HEK293 (cell line): ENCODE data around the gene SIM2.
A peak's percentile ranks its signal among the peaks of the same experiment; 100 is the strongest.

ENCODE experiments used
- CTCF ChIA-PET: fragments of 350-600 bp; formaldehyde crosslinking; extraction: SDS; loops from one replicate; lab custom pipeline; 2021; ENCODE audit warnings: antibody characterized with exemption; lab: Yijun Ruan, JAX
- POLR2A ChIA-PET: fragments of 300-600 bp; formaldehyde crosslinking; extraction: SDS; loops from one replicate; lab custom pipeline; 2020; ENCODE audit warnings: antibody characterized with exemption, inconsistent platforms; lab: Yijun Ruan, JAX
- H3K27ac ChIP-seq: fragments of 200-500 bp; sonication (Bioruptor generic); 2 replicates; pipeline ENCODE4 v1.5.1; 2014; ENCODE audit warnings: low read depth, low read length, control low read depth, inconsistent platforms; ENCODE audit errors: extremely low read depth
- H3K36me3 ChIP-seq, 2 experiments: fragments of 200-500 bp in 1 of 2; sonication (Bioruptor generic) in 1 of 2; 1 replicate in 1 of 2; 2 replicates in 1 of 2; pipeline ENCODE4 v1.5.1; 2014 to 2017; ENCODE audit warnings: inconsistent platforms in 2 of 2, low read length in 2 of 2; ENCODE audit not compliant: control insufficient read depth in 2 of 2, insufficient read depth in 1 of 2
- H3K4me1 ChIP-seq: fragments of 200-500 bp; sonication (Bioruptor generic); 2 replicates; pipeline ENCODE4 v1.5.1; 2014; ENCODE audit warnings: mild to moderate bottlenecking, low read length, inconsistent platforms; ENCODE audit not compliant: control insufficient read depth, insufficient read depth
- H3K4me3 ChIP-seq: 2 replicates; pipeline ENCODE4 v1.5.1; 2011; ENCODE audit warnings: low read depth, mild to moderate bottlenecking, control low read depth, low read length, moderate library complexity
- H3K9me3 ChIP-seq: fragments of 200-500 bp; sonication (Bioruptor generic); 2 replicates; pipeline ENCODE4 v1.5.1; 2014; ENCODE audit warnings: low read depth, low read length, inconsistent platforms; ENCODE audit not compliant: control insufficient read depth, insufficient read depth
- ATF2 ChIP-seq: fragments of 450-650 bp; formaldehyde crosslinking; IDR thresholded peaks from 2 replicates; pipeline ENCODE4 v1.5.1; 2016; ENCODE audit warnings: missing biosample characterization, missing genetic modification characterization, low read depth
- IKZF3 ChIP-seq: fragments of 450-650 bp; IDR thresholded peaks from 2 replicates; pipeline ENCODE4 v1.5.0; 2018; ENCODE audit warnings: missing biosample characterization, mild to moderate bottlenecking, missing genetic modification characterization, moderate library complexity
- SETDB1 ChIP-seq: IDR thresholded peaks from one replicate; pipeline ENCODE4 v1.6.1; 2017; ENCODE audit warnings: mild to moderate bottlenecking, low read length, moderate library complexity, mixed read lengths; ENCODE audit not compliant: insufficient read length
- SP2 ChIP-seq: fragments of 450-650 bp; formaldehyde crosslinking; IDR thresholded peaks from 2 replicates; pipeline ENCODE4 v1.5.1; 2016; ENCODE audit warnings: missing biosample characterization, missing genetic modification characterization
- YY2 ChIP-seq: fragments of 450-650 bp; formaldehyde crosslinking; IDR thresholded peaks from 2 replicates; pipeline ENCODE4 v1.5.1; 2016; ENCODE audit warnings: missing biosample characterization, missing genetic modification characterization
- ZFP69B ChIP-seq: fragments of 450-650 bp; formaldehyde crosslinking; IDR thresholded peaks from 2 replicates; pipeline ENCODE4 v1.5.1; 2016; ENCODE audit warnings: missing biosample characterization, missing genetic modification characterization
- ZNF114 ChIP-seq: fragments of 450-650 bp; formaldehyde crosslinking; IDR thresholded peaks from 2 replicates; pipeline ENCODE4 v1.5.0; 2017; ENCODE audit warnings: missing biosample characterization, missing genetic modification characterization
- ZNF202 ChIP-seq: fragments of 450-650 bp; formaldehyde crosslinking; IDR thresholded peaks from 2 replicates; pipeline ENCODE4 v1.5.1; 2016; ENCODE audit warnings: missing biosample characterization, missing genetic modification characterization, borderline replicate concordance
- ZNF239 ChIP-seq: fragments of 450-650 bp; formaldehyde crosslinking; IDR thresholded peaks from 2 replicates; pipeline ENCODE4 v1.5.1; 2016; ENCODE audit warnings: missing biosample characterization, missing genetic modification characterization
- ZNF292 ChIP-seq: fragments of 450-650 bp; formaldehyde crosslinking; IDR thresholded peaks from 2 replicates; pipeline ENCODE4 v1.5.1; 2016; ENCODE audit warnings: low read depth, missing biosample characterization, missing genetic modification characterization, borderline replicate concordance
- ZNF571 ChIP-seq: fragments of 450-650 bp; formaldehyde crosslinking; IDR thresholded peaks from 2 replicates; pipeline ENCODE4 v1.5.0; 2017; ENCODE audit warnings: missing biosample characterization, missing genetic modification characterization
- ZNF623 ChIP-seq: fragments of 450-650 bp; formaldehyde crosslinking; IDR thresholded peaks from 2 replicates; pipeline ENCODE4 v1.5.1; 2016; ENCODE audit warnings: missing biosample characterization, missing genetic modification characterization
- ZNF624 ChIP-seq: fragments of 450-650 bp; formaldehyde crosslinking; IDR thresholded peaks from 2 replicates; pipeline ENCODE4 v1.5.1; 2017; ENCODE audit warnings: missing biosample characterization, missing genetic modification characterization
- ZNF629 ChIP-seq: fragments of 450-650 bp; formaldehyde crosslinking; IDR thresholded peaks from 2 replicates; pipeline ENCODE4 v1.5.1; 2017; ENCODE audit warnings: missing biosample characterization, missing genetic modification characterization
- ZNF670 ChIP-seq: fragments of 450-650 bp; formaldehyde crosslinking; IDR thresholded peaks from 2 replicates; pipeline ENCODE4 v1.5.1; 2016; ENCODE audit warnings: missing biosample characterization, missing genetic modification characterization, low read depth
- ZNF76 ChIP-seq: fragments of 450-650 bp; formaldehyde crosslinking; IDR thresholded peaks from 2 replicates; pipeline ENCODE4; 2016; ENCODE audit warnings: low read depth, missing biosample characterization, missing genetic modification characterization, borderline replicate concordance
- ZNF843 ChIP-seq: fragments of 450-650 bp; formaldehyde crosslinking; IDR thresholded peaks from 2 replicates; pipeline ENCODE4 v1.5.1; 2016; ENCODE audit warnings: missing biosample characterization, missing genetic modification characterization
- ZSCAN16 ChIP-seq: fragments of 450-650 bp; formaldehyde crosslinking; IDR thresholded peaks from 2 replicates; pipeline ENCODE4 v1.5.1; 2016; ENCODE audit warnings: missing biosample characterization, missing genetic modification characterization
- TF ChIP-seq, protein P1 (sequence below): fragments of 450-650 bp; formaldehyde crosslinking; IDR thresholded peaks from 2 replicates; pipeline ENCODE4 v1.5.1; 2017; ENCODE audit warnings: missing biosample characterization, missing genetic modification characterization
- TF ChIP-seq, protein P2 (sequence below): fragments of 450-650 bp; formaldehyde crosslinking; IDR thresholded peaks from 2 replicates; pipeline ENCODE4 v1.5.1; 2016; ENCODE audit warnings: missing biosample characterization, missing genetic modification characterization

The SIM2 gene

GRCh38 chr21:36693489-36694030, 5.4 kb upstream of the SIM2 start:
- Histone ChIP-seq H3K4me1 (peaks cover 6% of the 10 kb centered on the region), H3K9me3 (no peaks in the 10 kb centered on the region), H3K4me3 (no peak overlapping the region)

DNA sequence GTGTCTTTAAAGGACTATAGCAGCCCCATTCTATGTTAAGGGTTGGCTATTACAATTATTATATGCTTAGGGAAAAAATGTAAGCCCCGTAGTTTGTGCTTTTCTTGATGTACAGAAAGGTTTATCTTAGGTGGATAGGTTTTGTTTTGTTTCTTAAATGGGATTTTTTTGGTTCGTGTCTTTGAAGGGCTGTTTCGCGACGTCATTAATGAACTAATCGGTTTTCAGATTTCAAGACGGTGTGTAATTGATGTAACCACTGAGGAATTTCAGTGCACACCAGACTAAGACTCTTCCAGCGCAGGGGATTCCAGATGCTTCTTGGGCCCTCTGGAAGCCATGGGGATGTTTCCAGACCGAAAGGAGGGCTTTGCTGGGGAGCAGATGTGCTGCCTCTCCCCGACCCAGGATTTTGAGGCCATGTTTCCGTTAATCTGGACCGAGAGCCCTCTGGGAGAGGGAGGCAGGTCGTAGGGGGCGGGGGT, 4.8 kb upstream of the SIM2 start:
- no peak overlapping the region for H3K27ac ChIP-seq
- H3K36me3 ChIP-seq = no peaks in the 10 kb centered on the region
- H3K9me3 ChIP-seq = no peaks in the 10 kb centered on the region
- TF ChIP-seq ATF2 (tag by site-specific recombination) = 0 out of 2 replicates have a peak, but pooled peaks have one; percentile 3
- TF ChIP-seq ZNF571 (tag by site-specific recombination) = no peak
- no peak for TF ChIP-seq SETDB1
- no peak overlapping the region for H3K4me3 ChIP-seq
- CTCF ChIA-PET = interaction anchor here (0.6 to 4.0 kb wide), 3 partner anchors 63 to 308 kb away, joined by 3 to 30 read pairs (median 6); no protein-coding TSS in a partner anchor
- POLR2A ChIA-PET = no interaction called here
- H3K4me1 ChIP-seq = peaks cover 6% of the 10 kb centered on the region

More at GRCh38 chr21:36693489-36694030, 5.4 kb upstream of the SIM2 start:
- H3K27ac ChIP-seq = no peak overlapping the region
- ChIA-PET POLR2A (no interaction called here), CTCF (interaction anchor here (1.0 to 4.0 kb wide), 2 partner anchors 63 to 224 kb away, joined by 3 to 30 read pairs; no protein-coding TSS in a partner anchor)
- TF ChIP-seq ZSCAN16 (no peak), ZNF202 (tag by site-specific recombination) (0 out of 2 replicates have a peak, but pooled peaks have one; percentile 6)
- TF ChIP-seq, all 188 proteins: peak for 1
- H3K36me3 ChIP-seq = no peaks in the 10 kb centered on the region

DNA sequence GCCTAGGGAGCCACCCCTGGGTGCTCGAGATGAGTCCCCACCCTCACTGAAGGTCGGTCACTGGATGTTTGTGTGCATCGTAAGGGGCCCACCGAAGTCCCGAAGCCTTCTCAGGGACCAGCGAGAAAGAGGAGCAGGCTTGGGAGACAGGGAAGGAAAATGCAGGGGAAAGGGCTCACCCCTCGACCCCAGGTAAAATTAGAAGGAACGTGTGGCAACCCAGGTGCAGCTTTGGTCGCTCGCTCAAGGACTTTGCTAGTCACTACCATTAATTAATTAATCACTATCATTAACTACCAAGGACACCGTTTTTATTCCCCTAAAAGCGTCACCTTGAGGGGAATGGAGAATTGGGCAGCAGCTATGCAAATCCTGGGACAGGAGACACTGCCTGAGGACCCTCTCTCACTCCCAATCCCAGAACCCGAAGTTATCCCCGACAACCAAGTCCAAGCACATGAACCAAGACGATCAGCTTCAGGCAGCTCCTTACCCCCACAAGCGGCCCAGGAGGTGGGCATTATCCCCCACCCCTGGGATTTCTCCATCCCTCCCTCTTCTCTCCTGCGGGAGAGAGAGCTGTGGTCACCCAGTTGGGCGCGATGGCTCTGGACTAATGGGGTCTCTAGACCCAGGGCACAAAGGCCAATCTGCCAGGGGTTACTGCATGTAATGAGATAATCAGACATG, 4.2 kb upstream of the SIM2 start:
- Histone ChIP-seq H3K36me3 (no peaks in the 10 kb centered on the region), H3K4me1 (peaks cover 6% of the 10 kb centered on the region), H3K4me3 (no peak overlapping the region), H3K9me3 (no peaks in the 10 kb centered on the region), H3K27ac (no peak overlapping the region)
- POLR2A ChIA-PET = no interaction called here
- CTCF ChIA-PET = interaction anchor here (0.6 to 1.3 kb wide), 4 partner anchors 13 to 307 kb away, joined by 3 to 6 read pairs (median 3); no protein-coding TSS in a partner anchor
- TF ChIP-seq YY2 (no peak), ZSCAN16 (no peak), IKZF3 (tag by site-specific recombination) (no peak), ZNF629 (tag by site-specific recombination) (no peak), ZNF114 (tag by site-specific recombination) (no peak), ZNF571 (tag by site-specific recombination) (no peak), SP2 (tag by site-specific recombination) (no peak), ZNF76 (tag by site-specific recombination) (no peak), ZNF670 (tag by site-specific recombination) (no peak), ZNF624 (no peak)

- H3K9me3 ChIP-seq = no peaks in the 10 kb centered on the region
- TF ChIP-seq ZNF843 (no peak), ZNF292 (tag by site-specific recombination) (no peak), ZNF239 (tag by site-specific recombination) (no peak), ZNF76 (tag by site-specific recombination) (no peak), ZNF623 (tag by site-specific recombination) (no peak), ZFP69B (tag by site-specific recombination) (no peak)
- TF ChIP-seq, protein P1, sequence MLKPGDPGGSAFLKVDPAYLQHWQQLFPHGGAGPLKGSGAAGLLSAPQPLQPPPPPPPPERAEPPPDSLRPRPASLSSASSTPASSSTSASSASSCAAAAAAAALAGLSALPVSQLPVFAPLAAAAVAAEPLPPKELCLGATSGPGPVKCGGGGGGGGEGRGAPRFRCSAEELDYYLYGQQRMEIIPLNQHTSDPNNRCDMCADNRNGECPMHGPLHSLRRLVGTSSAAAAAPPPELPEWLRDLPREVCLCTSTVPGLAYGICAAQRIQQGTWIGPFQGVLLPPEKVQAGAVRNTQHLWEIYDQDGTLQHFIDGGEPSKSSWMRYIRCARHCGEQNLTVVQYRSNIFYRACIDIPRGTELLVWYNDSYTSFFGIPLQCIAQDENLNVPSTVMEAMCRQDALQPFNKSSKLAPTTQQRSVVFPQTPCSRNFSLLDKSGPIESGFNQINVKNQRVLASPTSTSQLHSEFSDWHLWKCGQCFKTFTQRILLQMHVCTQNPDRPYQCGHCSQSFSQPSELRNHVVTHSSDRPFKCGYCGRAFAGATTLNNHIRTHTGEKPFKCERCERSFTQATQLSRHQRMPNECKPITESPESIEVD = no peak
- TF ChIP-seq, protein P2, sequence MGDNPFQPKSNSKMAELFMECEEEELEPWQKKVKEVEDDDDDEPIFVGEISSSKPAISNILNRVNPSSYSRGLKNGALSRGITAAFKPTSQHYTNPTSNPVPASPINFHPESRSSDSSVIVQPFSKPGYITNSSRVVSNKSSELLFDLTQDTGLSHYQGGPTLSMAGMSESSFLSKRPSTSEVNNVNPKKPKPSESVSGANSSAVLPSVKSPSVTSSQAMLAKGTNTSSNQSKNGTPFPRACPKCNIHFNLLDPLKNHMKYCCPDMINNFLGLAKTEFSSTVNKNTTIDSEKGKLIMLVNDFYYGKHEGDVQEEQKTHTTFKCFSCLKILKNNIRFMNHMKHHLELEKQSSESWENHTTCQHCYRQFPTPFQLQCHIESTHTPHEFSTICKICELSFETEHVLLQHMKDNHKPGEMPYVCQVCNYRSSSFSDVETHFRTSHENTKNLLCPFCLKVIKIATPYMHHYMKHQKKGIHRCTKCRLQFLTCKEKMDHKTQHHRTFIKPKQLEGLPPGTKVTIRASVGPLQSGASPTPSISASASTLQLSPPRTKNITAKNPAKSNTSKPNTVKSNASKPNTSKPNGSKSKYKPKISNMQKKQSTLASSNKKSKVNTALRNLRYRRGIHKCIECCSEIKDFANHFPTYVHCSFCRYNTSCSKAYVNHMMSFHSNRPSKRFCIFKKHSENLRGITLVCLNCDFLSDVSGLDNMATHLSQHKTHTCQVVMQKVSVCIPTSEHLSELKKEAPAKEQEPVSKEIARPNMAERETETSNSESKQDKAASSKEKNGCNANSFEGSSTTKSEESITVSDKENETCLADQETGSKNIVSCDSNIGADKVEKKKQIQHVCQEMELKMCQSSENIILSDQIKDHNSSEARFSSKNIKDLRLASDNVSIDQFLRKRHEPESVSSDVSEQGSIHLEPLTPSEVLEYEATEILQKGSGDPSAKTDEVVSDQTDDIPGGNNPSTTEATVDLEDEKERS (tag by site-specific recombination) = no peak
Measured at GRCh38 chr21:36695283-36695634, 3.7 kb upstream of the SIM2 start.

More at GRCh38 chr21:36695283-36695634, 3.7 kb upstream of the SIM2 start:
- Histone ChIP-seq H3K4me1 (peaks cover 6% of the 10 kb centered on the region), H3K4me3 (no peak overlapping the region), H3K36me3 (no peaks in the 10 kb centered on the region), H3K27ac (no peak overlapping the region)
- ChIA-PET POLR2A (no interaction called here), CTCF (interaction anchor here (0.6 to 1.3 kb wide), 3 partner anchors 12 to 194 kb away, joined by 3 to 6 read pairs (median 3); no protein-coding TSS in a partner anchor)
